ENCODE data around the gene THRB.

THRB gene

DNA sequence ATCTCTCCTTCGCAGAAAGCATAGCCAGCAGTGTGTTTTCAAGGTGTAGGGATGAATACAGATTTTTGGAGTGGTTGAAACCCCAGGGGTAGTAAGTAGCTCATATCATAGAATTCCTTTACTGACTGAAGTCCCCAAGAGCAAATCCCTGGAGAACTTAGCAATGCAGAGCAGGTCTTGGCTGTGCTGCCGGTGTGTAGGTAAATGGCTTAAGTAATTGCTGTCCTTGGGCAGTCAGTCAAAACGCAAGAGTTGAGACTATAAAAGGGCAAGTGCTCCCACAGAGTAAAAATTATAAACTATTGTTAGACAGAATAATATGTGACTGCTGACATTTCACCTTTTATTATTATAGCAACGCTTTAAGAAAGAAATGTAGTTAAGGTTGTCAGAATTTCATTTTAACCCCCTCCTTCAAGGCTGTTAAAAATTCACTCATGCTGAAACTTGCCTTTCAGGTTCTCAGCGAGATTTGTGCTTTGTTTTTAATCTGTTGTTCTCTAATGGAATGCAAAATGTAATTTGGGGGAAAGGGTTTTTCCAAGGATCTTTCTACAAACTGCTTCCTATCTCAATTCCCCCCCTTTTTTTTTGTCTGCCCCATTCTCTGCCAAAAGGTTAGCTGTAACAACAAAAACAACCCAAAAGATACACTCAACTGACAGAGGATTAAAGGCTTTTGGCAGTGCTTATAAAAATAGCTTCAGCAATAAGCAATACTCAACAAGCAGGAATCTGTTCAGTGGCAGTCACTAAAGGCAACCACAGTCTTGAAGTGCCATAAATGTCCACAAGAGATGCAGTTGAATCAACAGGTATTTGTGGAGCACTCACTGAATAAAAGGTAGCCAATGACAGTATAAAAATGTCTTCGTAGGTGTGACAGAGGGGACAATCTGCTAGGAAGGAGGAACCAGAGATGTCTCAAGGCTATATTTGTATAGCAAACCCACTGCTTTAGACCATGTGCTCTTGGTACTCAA is 105.3 kb downstream of the THRB start:
- Mint-ChIP-seq H3K36me3 (ENCODE audit: low read depth) (no peaks in the 10 kb centered on the region), H3K27me3 (no peaks in the 10 kb centered on the region), H3K27ac (no peak overlapping the region), H3K9me3 (no peaks in the 10 kb centered on the region), H3K4me1 (ENCODE audit: low read depth) (no peaks in the 10 kb centered on the region), H3K4me3 (no peak overlapping the region)
- intact Hi-C loops (cut with micrococcal nuclease): no loop called here

DNA sequence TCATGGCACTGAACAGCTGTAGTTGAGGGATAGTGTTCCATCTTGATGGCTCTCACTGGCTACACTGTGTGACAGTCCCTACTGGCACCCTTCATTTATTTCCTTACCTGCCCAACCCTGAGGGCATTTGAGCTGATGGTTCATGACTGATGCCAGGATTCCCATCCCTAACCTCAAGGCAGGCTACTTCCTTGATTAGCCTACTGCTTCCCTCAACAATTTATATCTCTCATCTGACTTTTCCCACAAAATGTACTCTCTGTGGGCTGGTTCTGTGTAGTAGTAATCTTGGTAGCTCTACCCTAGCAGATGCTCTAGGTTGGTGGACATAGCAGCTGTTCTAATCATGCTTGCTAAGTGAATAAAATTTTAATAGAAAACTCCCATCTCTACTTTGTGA is 106.0 kb downstream of the THRB start:
- Mint-ChIP-seq H3K36me3 (ENCODE audit: low read depth) (no peaks in the 10 kb centered on the region), H3K9me3 (no peaks in the 10 kb centered on the region)

DNA sequence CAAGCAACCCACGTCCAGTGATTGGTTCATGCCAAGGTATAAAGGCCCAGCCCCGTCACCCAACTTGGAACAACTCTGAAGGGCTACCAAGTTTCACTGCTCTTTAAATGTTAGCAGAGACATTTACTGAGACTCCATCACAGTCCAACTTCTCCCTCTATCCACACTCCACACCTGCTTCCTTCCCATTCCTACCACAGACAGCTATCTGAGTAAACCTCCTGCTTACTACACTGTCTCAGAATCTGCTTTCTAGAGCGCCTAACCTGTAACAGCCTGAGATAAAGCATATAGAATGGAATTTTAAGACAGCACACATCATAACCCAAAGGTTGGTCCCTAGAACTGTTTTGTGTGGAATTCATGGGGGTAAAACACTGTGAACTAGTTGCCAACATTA is 106.5 kb downstream of the THRB start:
- no peaks in the 10 kb centered on the region for H3K27me3 Mint-ChIP-seq

More for the DNA sequence above, 106.0 kb downstream of the THRB start:
- Mint-ChIP-seq H3K4me1 (ENCODE audit: low read depth) (no peaks in the 10 kb centered on the region), H3K4me3 (no peak overlapping the region), H3K27ac (no peak overlapping the region), H3K27me3 (no peaks in the 10 kb centered on the region)
- intact Hi-C loops (cut with micrococcal nuclease): no loop called here

DNA sequence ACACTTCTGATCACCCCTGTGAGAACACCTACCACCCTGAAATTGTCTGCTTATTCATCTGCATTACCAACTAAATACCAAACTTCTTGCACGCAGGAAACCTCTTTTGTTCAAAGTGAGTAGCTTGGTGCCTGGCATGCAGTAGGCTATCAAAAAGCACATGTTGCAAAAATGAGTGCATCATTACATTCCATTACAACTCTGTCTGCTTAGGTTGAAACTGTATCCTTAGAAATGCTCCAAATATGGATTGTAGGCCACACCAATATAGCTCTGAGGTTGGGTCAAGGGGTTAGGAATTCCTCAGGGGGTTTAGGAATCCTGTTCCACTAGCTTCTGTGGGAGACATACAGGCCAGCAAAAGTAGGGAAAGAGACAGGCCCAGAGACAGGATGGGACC is 107.2 kb downstream of the THRB start:
- intact Hi-C loops (cut with micrococcal nuclease): no loop called here
- no peaks in the 10 kb centered on the region for H3K4me1 Mint-ChIP-seq (ENCODE audit: low read depth)
- H3K36me3 Mint-ChIP-seq (ENCODE audit: low read depth): no peaks in the 10 kb centered on the region
- H3K9me3 Mint-ChIP-seq: no peaks in the 10 kb centered on the region
- H3K27ac Mint-ChIP-seq: no peak overlapping the region
- H3K4me3 Mint-ChIP-seq: no peak overlapping the region
- no peaks in the 10 kb centered on the region for H3K27me3 Mint-ChIP-seq

More for the DNA sequence above, 106.5 kb downstream of the THRB start:
- no peaks in the 10 kb centered on the region for H3K4me1 Mint-ChIP-seq (ENCODE audit: low read depth)
- H3K4me3 Mint-ChIP-seq: no peak overlapping the region
- no peaks in the 10 kb centered on the region for H3K9me3 Mint-ChIP-seq
- no peak overlapping the region for H3K27ac Mint-ChIP-seq
- intact Hi-C loops (cut with micrococcal nuclease): no loop called here
- H3K36me3 Mint-ChIP-seq (ENCODE audit: low read depth): no peaks in the 10 kb centered on the region

DNA sequence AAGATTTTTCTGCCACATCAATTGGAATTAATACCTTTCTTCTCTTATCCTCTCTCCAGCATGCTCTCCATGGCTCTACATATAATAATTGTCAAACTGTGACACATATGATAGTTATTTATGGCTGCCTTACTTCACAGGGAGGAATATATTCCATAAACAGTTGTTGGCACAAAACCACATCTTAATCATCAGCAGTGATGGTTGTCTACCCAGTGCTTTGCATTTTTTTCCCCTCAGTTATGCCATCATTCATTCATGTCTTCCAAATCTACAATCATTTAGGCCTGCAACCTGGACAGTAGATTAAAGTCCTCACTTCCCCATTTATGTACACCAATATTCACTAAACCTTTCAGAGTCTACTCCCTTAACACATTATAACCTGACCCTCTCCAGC is 107.7 kb downstream of the THRB start:
- intact Hi-C loops (cut with micrococcal nuclease): no loop called here
- H3K27ac Mint-ChIP-seq: no peak overlapping the region
- no peaks in the 10 kb centered on the region for H3K27me3 Mint-ChIP-seq
- no peak overlapping the region for H3K4me3 Mint-ChIP-seq
- no peaks in the 10 kb centered on the region for H3K36me3 Mint-ChIP-seq (ENCODE audit: low read depth)
- H3K9me3 Mint-ChIP-seq: no peaks in the 10 kb centered on the region
- no peaks in the 10 kb centered on the region for H3K4me1 Mint-ChIP-seq (ENCODE audit: low read depth)

DNA sequence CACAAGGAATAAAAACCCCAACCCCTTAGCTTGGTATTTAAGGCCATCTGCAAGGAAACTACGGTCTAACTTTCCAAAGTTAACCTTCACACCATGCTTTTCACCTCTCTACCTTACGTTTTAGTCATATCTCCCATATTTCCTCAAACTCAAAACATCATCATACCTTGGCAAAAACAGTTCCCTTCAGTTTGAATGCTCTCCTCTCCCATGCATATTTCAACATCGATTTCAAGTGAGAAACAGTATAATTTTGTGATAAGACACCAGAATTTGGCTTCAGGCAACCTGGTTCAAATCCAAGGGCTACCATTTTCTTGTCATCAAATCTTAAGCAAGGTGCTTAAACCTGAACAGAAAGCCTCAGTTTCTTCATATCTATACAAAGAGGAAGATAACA is 108.2 kb downstream of the THRB start:
- no peaks in the 10 kb centered on the region for H3K4me1 Mint-ChIP-seq (ENCODE audit: low read depth)
- no peaks in the 10 kb centered on the region for H3K36me3 Mint-ChIP-seq (ENCODE audit: low read depth)
- no peak overlapping the region for H3K4me3 Mint-ChIP-seq
- intact Hi-C loops (cut with micrococcal nuclease): no loop called here
- no peaks in the 10 kb centered on the region for H3K9me3 Mint-ChIP-seq
- no peak overlapping the region for H3K27ac Mint-ChIP-seq
- H3K27me3 Mint-ChIP-seq: no peaks in the 10 kb centered on the region

DNA sequence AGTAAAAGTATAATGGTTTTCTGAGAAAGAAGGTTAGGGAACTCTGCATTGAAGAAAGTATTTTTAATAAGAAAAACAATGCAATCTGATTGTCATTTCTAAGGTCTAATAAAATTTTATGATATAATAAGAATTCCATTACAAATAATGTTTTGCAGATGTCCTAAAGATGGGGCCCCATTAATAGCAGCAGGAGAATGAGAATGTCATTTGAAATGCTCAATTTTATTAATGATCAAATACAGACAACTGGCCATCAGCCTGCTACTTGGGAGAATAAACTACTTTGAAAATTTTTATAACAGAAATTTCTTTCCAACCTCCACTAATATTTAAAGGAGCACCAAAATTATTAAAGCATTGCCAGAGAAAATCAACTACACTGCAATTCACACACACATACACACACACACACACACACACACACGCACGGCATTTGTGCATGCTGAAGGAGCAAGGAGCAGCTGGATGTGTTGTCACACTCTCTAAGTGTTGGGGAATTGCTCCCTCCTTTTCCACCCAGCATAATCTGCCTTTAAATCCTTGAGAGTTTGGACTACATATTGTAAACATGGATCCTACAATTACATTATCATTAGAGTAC is 109.5 kb downstream of the THRB start:
- Mint-ChIP-seq H3K36me3 (ENCODE audit: low read depth) (no peaks in the 10 kb centered on the region), H3K9me3 (no peaks in the 10 kb centered on the region), H3K4me3 (no peak overlapping the region), H3K27me3 (no peaks in the 10 kb centered on the region), H3K4me1 (ENCODE audit: low read depth) (no peaks in the 10 kb centered on the region), H3K27ac (no peak overlapping the region)
- intact Hi-C loops (cut with micrococcal nuclease): no loop called here

DNA sequence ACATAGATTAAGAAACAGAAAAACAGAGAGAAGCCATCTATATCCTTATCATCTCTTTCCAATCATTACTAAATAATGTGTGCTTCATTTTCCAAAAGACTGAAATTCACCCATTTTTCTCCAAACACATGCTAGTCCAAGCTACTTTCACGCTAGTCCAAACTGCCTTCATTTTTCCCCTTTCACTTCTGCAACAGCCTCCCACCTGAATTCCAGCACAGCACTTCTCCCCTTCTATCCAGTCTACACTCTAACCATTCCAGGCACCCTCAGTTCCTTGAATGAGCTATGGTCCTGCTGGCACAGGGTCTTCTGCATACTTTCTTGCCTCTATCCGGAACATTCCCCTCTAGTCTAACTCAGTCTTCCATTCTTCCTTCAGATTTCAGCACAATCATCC is 112.0 kb downstream of the THRB start:
- H3K27me3 Mint-ChIP-seq: no peaks in the 10 kb centered on the region
- intact Hi-C loops (cut with micrococcal nuclease): no loop called here
- no peaks in the 10 kb centered on the region for H3K36me3 Mint-ChIP-seq (ENCODE audit: low read depth)
- no peak overlapping the region for H3K27ac Mint-ChIP-seq
- H3K9me3 Mint-ChIP-seq: no peaks in the 10 kb centered on the region
- H3K4me3 Mint-ChIP-seq: no peak overlapping the region
- H3K4me1 Mint-ChIP-seq (ENCODE audit: low read depth): no peaks in the 10 kb centered on the region

DNA sequence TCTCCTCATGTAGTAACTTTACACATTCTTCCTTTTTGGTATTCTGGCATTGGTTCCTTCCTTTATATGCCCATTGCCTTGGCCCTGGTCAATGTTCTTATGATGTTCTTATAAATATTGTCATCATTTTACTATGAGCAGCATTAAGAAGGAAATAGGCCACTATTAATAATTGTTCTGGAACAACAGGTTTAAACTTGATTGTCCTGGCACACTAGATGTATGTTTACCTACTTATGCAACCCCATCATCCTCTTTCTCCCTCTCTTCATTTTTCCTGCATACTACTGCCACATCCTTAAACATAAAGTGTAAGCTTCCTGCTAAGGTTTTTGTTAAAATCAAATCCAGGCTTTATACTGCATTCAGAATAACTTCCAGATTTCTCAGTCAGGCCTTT is 114.7 kb downstream of the THRB start:
- Mint-ChIP-seq H3K9me3 (no peaks in the 10 kb centered on the region), H3K27me3 (no peaks in the 10 kb centered on the region), H3K27ac (no peak overlapping the region), H3K4me1 (ENCODE audit: low read depth) (peaks cover 5% of the 10 kb centered on the region), H3K36me3 (ENCODE audit: low read depth) (no peaks in the 10 kb centered on the region), H3K4me3 (no peak overlapping the region)
- intact Hi-C loops (cut with micrococcal nuclease): no loop called here

DNA sequence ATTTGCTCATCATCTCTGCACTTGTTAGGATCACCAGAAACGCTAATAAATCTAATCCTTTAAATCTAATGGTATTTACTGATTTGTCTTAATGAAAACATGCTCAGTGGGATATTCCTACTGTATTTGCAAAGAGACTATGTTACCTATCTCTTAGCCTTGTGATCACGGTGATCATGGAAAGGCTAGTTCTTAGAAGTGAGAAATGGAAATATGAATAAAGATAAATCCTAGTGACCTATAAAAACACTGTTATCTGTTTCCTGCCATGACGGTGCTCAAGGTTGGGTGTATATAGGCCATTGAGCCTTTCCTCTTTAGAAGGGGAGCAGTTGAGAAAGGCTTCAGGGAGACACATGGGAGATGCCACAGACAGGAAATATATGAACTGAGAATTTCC is 116.3 kb downstream of the THRB start:
- peaks cover 5% of the 10 kb centered on the region for H3K4me1 Mint-ChIP-seq (ENCODE audit: low read depth)
- no peak overlapping the region for H3K27ac Mint-ChIP-seq
- intact Hi-C loops (cut with micrococcal nuclease): no loop called here
- no peaks in the 10 kb centered on the region for H3K9me3 Mint-ChIP-seq
- no peak overlapping the region for H3K4me3 Mint-ChIP-seq
- H3K27me3 Mint-ChIP-seq: no peaks in the 10 kb centered on the region
- no peaks in the 10 kb centered on the region for H3K36me3 Mint-ChIP-seq (ENCODE audit: low read depth)

DNA sequence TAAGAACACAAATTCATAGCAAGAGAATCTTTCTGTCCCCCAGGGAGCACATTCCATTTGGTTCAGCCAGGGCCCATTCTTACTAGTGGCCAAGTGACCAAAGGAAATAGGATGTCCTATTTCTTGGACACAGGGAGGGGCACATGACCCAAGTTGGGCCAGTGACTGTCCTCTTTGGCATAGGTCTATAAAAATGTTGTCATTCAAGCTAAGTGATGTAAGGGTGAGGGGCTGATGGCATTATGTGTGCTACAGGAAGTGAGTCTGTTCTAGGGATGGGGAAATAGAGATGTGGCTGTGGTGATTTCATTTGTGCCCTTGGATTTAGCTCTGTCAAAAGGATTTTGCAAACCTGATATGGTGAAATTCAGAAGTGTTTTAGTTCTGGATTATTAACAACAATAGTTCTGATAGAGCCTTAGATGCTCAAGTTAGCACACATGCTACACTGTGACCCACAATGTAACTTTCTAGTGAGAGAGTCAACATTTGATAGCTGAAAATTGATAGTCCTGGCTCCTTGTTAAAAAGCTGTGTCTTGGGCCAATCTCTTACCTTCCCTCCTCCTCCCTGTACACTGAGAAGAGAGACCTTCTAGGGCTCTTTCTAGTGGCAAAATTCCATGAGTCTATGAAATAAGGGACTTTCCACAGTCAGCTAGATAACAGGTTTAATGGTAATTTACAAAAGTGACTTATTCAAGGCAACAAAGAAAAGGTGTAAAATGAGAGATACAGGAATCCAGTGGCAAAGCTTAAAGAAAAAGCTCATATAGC is 117.2 kb downstream of the THRB start:
- H3K9me3 Mint-ChIP-seq: no peaks in the 10 kb centered on the region
- peaks cover 5% of the 10 kb centered on the region for H3K4me1 Mint-ChIP-seq (ENCODE audit: low read depth)
- H3K27me3 Mint-ChIP-seq: no peaks in the 10 kb centered on the region
- intact Hi-C loops (cut with micrococcal nuclease): no loop called here
- H3K27ac Mint-ChIP-seq: no peak overlapping the region
- H3K4me3 Mint-ChIP-seq: no peak overlapping the region
- H3K36me3 Mint-ChIP-seq (ENCODE audit: low read depth): no peaks in the 10 kb centered on the region

DNA sequence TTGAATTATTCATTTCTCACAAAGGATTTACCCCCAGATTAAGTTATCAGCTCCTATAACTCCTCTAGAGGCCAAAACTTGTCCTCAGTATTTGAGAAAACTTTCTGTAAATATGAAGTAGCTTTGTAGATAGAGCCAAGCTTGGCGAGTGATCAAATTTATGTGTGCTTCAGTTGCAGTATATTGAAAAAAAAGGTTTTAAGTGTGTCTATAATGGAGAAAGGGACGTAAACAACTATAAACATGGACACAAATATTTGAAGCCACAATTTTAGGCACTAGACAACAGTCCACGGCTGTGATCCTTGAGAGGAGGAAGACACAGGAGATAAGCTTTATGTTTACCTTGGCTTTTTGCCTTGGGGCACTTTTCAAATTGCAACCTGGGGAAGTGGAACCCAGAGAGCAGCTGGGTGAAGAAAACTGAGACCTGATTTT is 118.7 kb downstream of the THRB start:
- no peak overlapping the region for H3K27ac Mint-ChIP-seq
- no peak overlapping the region for H3K4me3 Mint-ChIP-seq
- H3K4me1 Mint-ChIP-seq (ENCODE audit: low read depth): peaks cover 5% of the 10 kb centered on the region
- no peaks in the 10 kb centered on the region for H3K27me3 Mint-ChIP-seq
- intact Hi-C loops (cut with micrococcal nuclease): no loop called here
- no peaks in the 10 kb centered on the region for H3K9me3 Mint-ChIP-seq
- no peaks in the 10 kb centered on the region for H3K36me3 Mint-ChIP-seq (ENCODE audit: low read depth)

DNA sequence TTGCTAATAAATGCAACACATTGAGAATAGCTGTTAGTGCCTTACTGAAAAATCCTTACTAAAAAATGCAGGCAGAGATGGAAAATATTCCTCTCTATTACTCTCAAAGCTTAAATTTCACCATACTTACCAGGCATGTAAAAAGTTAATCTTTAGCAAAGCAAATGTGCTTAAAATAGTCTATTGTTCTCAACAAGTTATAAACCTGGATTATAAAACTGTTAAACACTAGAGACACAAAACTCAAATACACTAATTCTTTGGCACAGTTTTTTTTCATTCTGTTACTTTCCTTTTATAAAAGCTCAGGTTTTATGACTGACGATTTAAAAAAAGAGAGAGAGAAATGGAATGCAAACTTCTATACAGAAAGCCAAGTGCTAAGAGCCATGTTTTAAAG is 119.8 kb downstream of the THRB start:
- intact Hi-C loops (cut with micrococcal nuclease): no loop called here
- no peaks in the 10 kb centered on the region for H3K36me3 Mint-ChIP-seq (ENCODE audit: low read depth)
- no peak overlapping the region for H3K27ac Mint-ChIP-seq
- no peak overlapping the region for H3K4me3 Mint-ChIP-seq
- H3K4me1 Mint-ChIP-seq (ENCODE audit: low read depth): peaks cover 5% of the 10 kb centered on the region
- no peaks in the 10 kb centered on the region for H3K9me3 Mint-ChIP-seq
- no peaks in the 10 kb centered on the region for H3K27me3 Mint-ChIP-seq

Data from dendritic cell treated with granulocyte-macrophage colony-stimulating factor and Interleukin-4, amounts not matched to agents 40 ng/mL and 50 ng/mL, for 4 days (primary cell).